Ovary (tissue), 9 donors: Measurements from ENCODE around the gene CEP170B. TPM values are rescaled to one million over a fixed set of nuclear protein-coding genes. Genes with fewer than 3 reads are reported as not detected.
"Not testable (repeated sequence)": the region's sequence is repeated elsewhere in the genome, so short reads cannot be mapped to it uniquely, and the experiment has no call there.

Source experiments
- DNase-seq, 5 donors: peaks; one replicate each; pipeline ENCODE4 v3.0.0-alpha.2; 2019 to 2020
- H3K27ac ChIP-seq, 2 donors: fragments of 200-600 bp; one replicate each; pipeline versions ENCODE4 v1.5.1 to v1.8.0; 2019 to 2022
- H3K27me3 ChIP-seq: fragments of 200-600 bp; one replicate; pipeline ENCODE4 v1.8.0; 2022
- H3K36me3 ChIP-seq: fragments of 200-600 bp; sonication (generic); one replicate; pipeline ENCODE4 v1.5.1; 2019
- H3K4me1 ChIP-seq: one replicate; pipeline ENCODE4 v1.8.1; 2013; ENCODE audit warnings: mild to moderate bottlenecking, moderate library complexity; ENCODE audit not compliant: insufficient read depth
- H3K4me3 ChIP-seq: fragments of 200-600 bp; sonication (generic); one replicate; pipeline ENCODE4 v1.5.1; 2017
- H3K9me3 ChIP-seq, 2 donors: fragments of 200-600 bp in 1 of 2; sonication (generic) in 1 of 2; one replicate each; pipeline versions ENCODE4 v1.5.1 to v1.8.1; 2013 to 2019; ENCODE audit warnings: mild to moderate bottlenecking in 1 of 2, moderate library complexity in 1 of 2
- EP300 ChIP-seq: sonication (generic); formaldehyde crosslinking; IDR thresholded peaks from one replicate; pipeline ENCODE4 v1.6.1; 2017; ENCODE audit warnings: antibody characterized with exemption
- POLR2A ChIP-seq: fragments of 450-650 bp; IDR thresholded peaks from one replicate; pipeline ENCODE4 v1.6.1; 2017; ENCODE audit warnings: antibody characterized with exemption, mild to moderate bottlenecking, moderate library complexity
- WGBS, 3 donors: extraction: QIAGEN DNeasy Blood & Tissue Kit in 1 of 3; methylation state at CpG; one replicate each; pipeline versions ENCODE4 v1.1.5 to v1.1.7; 2013 to 2017; 5-methylcytosine and 5-hydroxymethylcytosine counted together
- intact Hi-C, 4 donors: fragments of 100-400 bp; cut with DNase I; formaldehyde crosslinking; loops; one replicate each; pipeline versions ENCODE4 v1.11.0 to v1.15.1; 2022 to 2023
- polyA plus RNA-seq, 2 donors: library from polyadenylated mRNA; stranded (reverse); fragments of 200-250 nt in 1 of 2; fragments of 350-450 nt in 1 of 2; fragmentation: Illumina TruSeq in 1 of 2; extraction: RNeasy Lipid Tissue Mini Kit (QIAGEN cat#74804) in 1 of 2; gene quantifications; one replicate each; pipeline ENCODE4 v1.2.3, GENCODE V29; 2013 to 2014
- total RNA-seq, 7 donors: library from RNA; depleted of rRNA in 2 of 7; stranded (reverse); fragments of >200 nt in 2 of 7; fragmentation: NEBNext Ultra II Directional in 3 of 7; extraction: Animal tissue kit (Norgen Biotek cat#: 25700) in 3 of 7; gene quantifications; one replicate each; pipeline versions ENCODE4 v1.1.0 to v1.2.4, GENCODE V29; 2016 to 2023
- TF ChIP-seq, protein P1 (sequence below), 3 donors: fragments of 450-650 bp in 2 of 3; fragments of 200-600 bp in 1 of 3; IDR thresholded peaks; one replicate each; pipeline versions ENCODE4 v1.5.1 to v1.8.0; 2016 to 2022; ENCODE audit warnings: antibody characterized with exemption in 3 of 3, mild to moderate bottlenecking in 1 of 3
- donor health status: DM: no; HTN: no; CAD: no; lungs with moderate emphysema.
- donor health status: DM: no; HTN: no; CAD: no.
- donor health status: Bipolar disorder and iron deficiency.
- donor health status: DM: yes; HTN: yes; CAD: no.
- donor health status: DM: no; HTN: no; CAD: no.
- donor health status: DM: yes; HTN: yes; CAD: no.

The CEP170B gene
- total and polyA plus RNA-seq, 9 donors = 1.9 to 22.7 (median 9.9) TPM

DNA sequence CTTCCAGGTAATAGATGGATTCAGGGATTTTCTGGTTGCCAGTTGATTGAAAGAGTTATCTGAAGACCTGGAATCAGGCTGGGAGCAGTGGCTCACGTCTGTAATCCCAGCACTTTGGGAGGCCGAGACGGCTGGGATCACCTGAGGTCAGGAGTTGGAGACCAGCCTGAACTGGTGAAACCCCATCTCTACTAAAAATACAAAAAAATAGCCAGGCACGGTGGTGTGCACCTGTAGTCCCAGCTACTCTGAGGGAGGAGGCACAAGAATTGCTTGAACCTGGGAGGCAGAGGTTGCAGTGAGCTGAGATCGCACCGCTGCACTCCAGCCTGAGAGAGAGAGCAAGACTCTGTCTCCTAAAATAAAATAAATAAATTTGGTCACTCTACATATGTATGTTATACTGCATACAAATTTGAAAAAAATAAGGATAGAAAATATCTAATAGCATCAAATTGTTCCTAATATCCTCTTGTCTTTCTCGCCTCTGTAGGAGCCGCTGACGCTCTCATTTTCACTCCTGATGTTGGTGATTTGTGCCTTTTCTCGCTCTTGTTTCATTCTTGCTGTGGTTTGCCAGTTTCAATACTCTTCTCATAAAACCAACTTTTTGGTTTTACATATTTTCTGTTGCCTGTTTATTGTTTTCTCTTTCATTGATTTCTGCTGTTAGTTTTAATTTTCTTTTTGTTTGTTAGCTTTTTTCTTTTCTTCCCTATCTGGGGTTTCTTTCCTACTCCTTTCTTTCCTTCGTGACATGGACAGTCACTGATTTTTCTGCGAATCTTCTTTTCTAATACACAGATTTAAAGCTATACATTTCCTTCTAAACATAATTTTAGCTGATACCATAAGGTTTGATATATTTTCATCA lies 35.8 kb downstream of the CEP170B start:
- Histone ChIP-seq H3K4me1 (no peaks in the 10 kb centered on the region), H3K4me3 (no peak overlapping the region), H3K27ac (no peak overlapping the region), H3K36me3 (no peaks in the 10 kb centered on the region), H3K9me3 (no peaks in the 10 kb centered on the region), H3K27me3 (no peaks in the 10 kb centered on the region)
- intact Hi-C loops = no loop called here
- no peak for TF ChIP-seq EP300
- TF ChIP-seq POLR2A = no peak
- TF ChIP-seq, protein P1, sequence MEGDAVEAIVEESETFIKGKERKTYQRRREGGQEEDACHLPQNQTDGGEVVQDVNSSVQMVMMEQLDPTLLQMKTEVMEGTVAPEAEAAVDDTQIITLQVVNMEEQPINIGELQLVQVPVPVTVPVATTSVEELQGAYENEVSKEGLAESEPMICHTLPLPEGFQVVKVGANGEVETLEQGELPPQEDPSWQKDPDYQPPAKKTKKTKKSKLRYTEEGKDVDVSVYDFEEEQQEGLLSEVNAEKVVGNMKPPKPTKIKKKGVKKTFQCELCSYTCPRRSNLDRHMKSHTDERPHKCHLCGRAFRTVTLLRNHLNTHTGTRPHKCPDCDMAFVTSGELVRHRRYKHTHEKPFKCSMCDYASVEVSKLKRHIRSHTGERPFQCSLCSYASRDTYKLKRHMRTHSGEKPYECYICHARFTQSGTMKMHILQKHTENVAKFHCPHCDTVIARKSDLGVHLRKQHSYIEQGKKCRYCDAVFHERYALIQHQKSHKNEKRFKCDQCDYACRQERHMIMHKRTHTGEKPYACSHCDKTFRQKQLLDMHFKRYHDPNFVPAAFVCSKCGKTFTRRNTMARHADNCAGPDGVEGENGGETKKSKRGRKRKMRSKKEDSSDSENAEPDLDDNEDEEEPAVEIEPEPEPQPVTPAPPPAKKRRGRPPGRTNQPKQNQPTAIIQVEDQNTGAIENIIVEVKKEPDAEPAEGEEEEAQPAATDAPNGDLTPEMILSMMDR (IDR thresholded peaks at IDR 0.05) = no peak
- DNase-seq = no peak
- 80 to 82% (median 82%) methylated on average over 12 of the region's 12 CpGs for WGBS, 3 donors

DNA sequence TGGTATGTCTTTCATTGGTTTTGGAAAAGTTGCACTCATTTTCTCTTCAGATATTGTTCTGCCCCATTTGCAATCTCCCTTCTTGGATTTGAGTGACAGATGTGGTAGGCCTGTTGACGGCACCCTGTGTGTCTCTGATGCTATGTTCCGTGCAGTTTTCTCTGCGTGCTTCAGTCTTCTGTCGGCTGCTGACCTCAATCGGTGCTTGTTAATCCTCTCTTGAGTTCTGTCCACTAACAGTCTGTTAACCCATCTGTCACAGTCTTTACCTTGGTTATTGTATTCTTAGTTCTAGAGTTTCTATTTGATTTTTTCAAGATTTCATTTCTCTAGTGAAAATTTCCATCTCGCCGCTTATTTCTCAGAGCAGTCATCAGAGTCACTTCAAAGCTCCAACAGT lies 38.9 kb downstream of the CEP170B start:
- no peaks in the 10 kb centered on the region for H3K4me1 ChIP-seq
- no peak overlapping the region for H3K27ac ChIP-seq
- H3K27me3 ChIP-seq = no peaks in the 10 kb centered on the region
- no peaks in the 10 kb centered on the region for H3K9me3 ChIP-seq
- H3K36me3 ChIP-seq = no peaks in the 10 kb centered on the region
- intact Hi-C loops = no loop called here
- no peak overlapping the region for H3K4me3 ChIP-seq
- TF ChIP-seq EP300 (no peak), POLR2A (no peak)
- TF ChIP-seq, protein P1 (IDR thresholded peaks at IDR 0.05) = no peak
- no peak for DNase-seq
- WGBS, 3 donors = 94 to 96% (median 95%) methylated on average over 7 of the region's 7 CpGs

DNA sequence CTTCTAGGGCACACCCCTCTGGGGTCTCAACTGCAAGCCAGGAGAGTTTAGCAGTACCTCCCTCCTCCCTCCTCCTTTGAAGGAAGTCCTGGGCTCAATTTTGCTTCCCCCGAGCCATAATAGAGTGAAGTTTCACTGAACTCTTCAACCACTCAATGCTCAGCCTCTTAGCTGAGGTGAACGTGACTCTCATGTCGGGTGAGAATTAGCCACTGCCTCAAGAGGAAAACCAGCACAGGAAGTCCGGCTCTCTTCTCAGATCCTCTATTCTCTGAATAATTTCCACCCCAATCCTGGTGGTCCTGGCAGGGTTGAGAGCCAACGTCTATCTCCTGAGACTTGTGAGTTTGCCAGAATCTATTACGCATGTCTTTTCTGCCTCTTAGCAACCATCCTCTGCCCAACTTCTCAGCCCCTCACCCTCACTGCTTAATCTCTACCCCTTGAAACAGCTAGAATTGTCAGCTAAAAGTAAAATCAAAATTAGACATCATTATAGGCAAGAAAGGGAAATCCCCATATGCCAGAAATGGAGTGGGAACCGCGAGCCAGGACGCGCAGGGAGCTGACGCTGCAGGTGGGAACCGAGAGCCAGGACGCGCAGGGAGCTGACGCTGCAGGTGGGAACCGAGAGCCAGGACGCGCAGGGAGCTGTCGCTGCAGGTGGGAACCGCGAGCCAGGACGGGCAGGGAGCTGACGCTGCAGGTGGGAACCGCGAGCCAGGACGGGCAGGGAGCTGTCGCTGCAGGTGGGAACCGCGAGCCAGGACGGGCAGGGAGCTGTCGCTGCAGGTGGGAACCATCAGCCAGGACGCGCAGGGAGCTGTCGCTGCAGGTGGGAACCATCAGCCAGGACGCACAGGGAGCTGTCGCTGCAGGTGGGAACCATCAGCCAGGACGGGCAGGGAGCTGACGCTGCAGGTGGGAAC lies 39.8 kb downstream of the CEP170B start:
- H3K4me1 ChIP-seq, H3K36me3 ChIP-seq, H3K4me3 ChIP-seq, H3K27ac ChIP-seq, H3K9me3 ChIP-seq, DNase-seq, intact Hi-C loops, H3K27me3 ChIP-seq: not testable (repeated sequence)
- WGBS, 3 donors = 57 to 78% (median 65%) methylated on average over 38 of the region's 38 CpGs

DNA sequence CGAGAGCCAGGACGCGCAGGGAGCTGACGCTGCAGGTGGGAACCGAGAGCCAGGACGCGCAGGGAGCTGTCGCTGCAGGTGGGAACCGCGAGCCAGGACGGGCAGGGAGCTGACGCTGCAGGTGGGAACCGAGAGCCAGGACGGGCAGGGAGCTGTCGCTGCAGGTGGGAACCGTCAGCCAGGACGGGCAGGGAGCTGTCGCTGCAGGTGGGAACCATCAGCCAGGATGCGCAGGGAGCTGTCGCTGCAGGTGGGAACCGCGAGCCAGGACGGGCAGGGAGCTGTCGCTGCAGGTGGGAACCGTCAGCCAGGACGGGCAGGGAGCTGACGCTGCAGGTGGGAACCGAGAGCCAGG lies 40.5 kb downstream of the CEP170B start:
- 61 to 77% (median 65%) methylated on average over 28 of the region's 28 CpGs for WGBS, 3 donors
- H3K4me1 ChIP-seq, intact Hi-C loops: not testable (repeated sequence)

DNA sequence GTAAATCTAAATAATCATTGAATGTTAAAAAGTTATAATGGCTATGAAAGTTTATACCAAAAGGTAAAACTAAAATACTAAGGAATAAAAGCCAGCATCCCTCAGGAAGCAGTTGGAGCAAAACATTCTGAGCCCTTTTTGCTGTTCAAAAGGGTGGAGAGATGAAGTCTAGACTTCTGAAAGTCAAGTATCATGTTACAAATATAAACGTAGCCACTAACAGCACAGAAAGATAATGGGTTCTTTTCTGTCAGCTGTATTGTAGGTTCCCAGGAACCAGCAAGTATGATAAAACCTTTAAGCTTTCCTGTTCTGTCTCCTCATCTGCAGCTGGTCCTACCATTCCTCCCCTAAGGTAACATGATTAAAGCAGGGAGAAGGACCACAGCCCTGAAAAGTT lies 43.2 kb downstream of the CEP170B start:
- WGBS, 3 donors = 0 to 10% (median 0%) methylated on average over 1 of the region's 1 CpG
- H3K4me3 ChIP-seq = no peak overlapping the region
- H3K36me3 ChIP-seq = no peaks in the 10 kb centered on the region
- no peak for DNase-seq
- intact Hi-C loops = no loop called here
- no peaks in the 10 kb centered on the region for H3K4me1 ChIP-seq
- no peaks in the 10 kb centered on the region for H3K27me3 ChIP-seq
- TF ChIP-seq POLR2A (no peak), EP300 (no peak)
- TF ChIP-seq, protein P1 (IDR thresholded peaks at IDR 0.05) = no peak
- H3K27ac ChIP-seq = no peak overlapping the region
- H3K9me3 ChIP-seq = peaks cover 0 to 7% of the 10 kb centered on the region in 2 donors

More for the DNA sequence above, 40.5 kb downstream of the CEP170B start:
- not testable (repeated sequence) for H3K27me3 ChIP-seq, DNase-seq, H3K36me3 ChIP-seq, H3K27ac ChIP-seq, H3K4me3 ChIP-seq, H3K9me3 ChIP-seq
